Activated CD8-positive, alpha-beta T cell treated with anti-CD3 and anti-CD28 coated beads, Interleukin-2, amount 10 ng/mL, durations not matched to agents 7 days and 5 days (primary cell): ENCODE data around the gene E2F1. TPM values are rescaled to one million over a fixed set of nuclear protein-coding genes. Genes with fewer than 3 reads are reported as not detected.

ENCODE experiments used
- ATAC-seq: fragments of 150-1000 bp; cut with Tn5 transposase; one replicate; pipeline ENCODE4 v1.10.0; 2021; ENCODE audit warnings: moderate library complexity
- CTCF ChIA-PET: fragments of 350-600 bp; sonication (Branson Sonifier 250); formaldehyde crosslinking; loops from one replicate; lab custom pipeline; 2021; ENCODE audit warnings: antibody characterized with exemption; lab: Charles Lee
- POLR2A ChIA-PET: fragments of 350-600 bp; sonication (Branson Sonifier 250); formaldehyde crosslinking; loops from one replicate; lab custom pipeline; 2021; ENCODE audit warnings: antibody characterized with exemption; lab: Charles Lee
- DNase-seq: peaks from one replicate; pipeline ENCODE4 v3.0.0-alpha.2; 2020
- H3K27ac Mint-ChIP-seq: one replicate; pipeline ENCODE4 v1.8.0; 2021; ENCODE audit warnings: mild to moderate bottlenecking, mixed read lengths
- H3K27me3 Mint-ChIP-seq: one replicate; pipeline ENCODE4 v1.8.0; 2021; ENCODE audit warnings: low read depth, mixed read lengths
- H3K36me3 Mint-ChIP-seq: one replicate; pipeline ENCODE4 v1.8.0; 2021; ENCODE audit warnings: low read depth, mixed read lengths
- H3K4me1 Mint-ChIP-seq: one replicate; pipeline ENCODE4 v1.8.0; 2021; ENCODE audit warnings: low read depth, mixed read lengths
- H3K4me3 Mint-ChIP-seq: one replicate; pipeline ENCODE4 v1.8.0; 2021; ENCODE audit warnings: mild to moderate bottlenecking, mixed read lengths
- H3K9me3 Mint-ChIP-seq: one replicate; pipeline ENCODE4 v1.8.0; 2022; ENCODE audit warnings: mixed read lengths; ENCODE audit not compliant: insufficient read depth
- total RNA-seq, 2 experiments: library from RNA; stranded (reverse); gene quantifications; one replicate each; pipeline ENCODE4 v1.2.3, GENCODE V29; 2021

E2F1 gene
- total RNA-seq, 2 experiments from 2014 or later, result 74.5 to 80.8 TPM

DNA sequence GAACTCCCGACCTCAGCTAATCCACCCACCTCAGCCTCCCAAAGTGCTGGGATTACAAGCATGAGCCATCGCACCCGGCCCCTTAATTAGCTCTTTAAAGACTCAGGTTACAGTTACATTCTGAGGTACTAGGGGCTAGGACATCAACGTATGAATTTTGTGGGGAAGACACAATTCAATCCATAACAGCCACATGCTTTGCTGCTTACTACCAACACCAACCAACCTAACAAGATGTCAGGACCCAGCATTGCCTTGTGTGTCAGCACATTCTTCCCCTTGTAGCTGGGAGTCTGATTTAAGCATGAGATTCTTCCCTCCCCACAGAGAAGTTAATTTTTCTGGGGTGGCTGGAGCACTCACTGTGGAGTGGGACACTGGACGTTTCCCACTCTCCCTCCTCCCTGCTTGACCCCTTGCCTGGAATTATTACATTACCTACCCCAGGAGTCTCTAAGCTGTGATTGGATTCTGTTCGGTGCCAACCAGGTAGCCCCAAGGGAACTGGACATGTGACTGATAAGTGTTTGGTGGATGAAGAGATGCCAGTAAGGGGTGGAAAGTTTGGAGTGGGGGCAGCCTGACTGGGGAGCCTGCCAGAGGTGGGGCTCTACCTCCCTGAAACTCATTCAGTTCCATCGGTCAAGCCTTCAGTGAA, 39.6 kb upstream of the E2F1 start:
- H3K36me3 Mint-ChIP-seq, result no peaks in the 10 kb centered on the region
- peaks cover 7% of the 10 kb centered on the region for H3K4me1 Mint-ChIP-seq
- H3K27ac Mint-ChIP-seq, result no peak overlapping the region
- POLR2A ChIA-PET, result interaction anchor here (0.9 kb wide), 1 partner anchor 46 kb away, joined by 5 read pairs; no protein-coding TSS in a partner anchor
- ATAC-seq (no peak), DNase-seq (no peak)
- no peaks in the 10 kb centered on the region for H3K9me3 Mint-ChIP-seq
- no peak overlapping the region for H3K4me3 Mint-ChIP-seq
- no peaks in the 10 kb centered on the region for H3K27me3 Mint-ChIP-seq
- CTCF ChIA-PET, result interaction anchor here (1.3 kb wide), 1 partner anchor 59 kb away, joined by 4 read pairs; the partner anchor contains the start of gene ACTL10

DNA sequence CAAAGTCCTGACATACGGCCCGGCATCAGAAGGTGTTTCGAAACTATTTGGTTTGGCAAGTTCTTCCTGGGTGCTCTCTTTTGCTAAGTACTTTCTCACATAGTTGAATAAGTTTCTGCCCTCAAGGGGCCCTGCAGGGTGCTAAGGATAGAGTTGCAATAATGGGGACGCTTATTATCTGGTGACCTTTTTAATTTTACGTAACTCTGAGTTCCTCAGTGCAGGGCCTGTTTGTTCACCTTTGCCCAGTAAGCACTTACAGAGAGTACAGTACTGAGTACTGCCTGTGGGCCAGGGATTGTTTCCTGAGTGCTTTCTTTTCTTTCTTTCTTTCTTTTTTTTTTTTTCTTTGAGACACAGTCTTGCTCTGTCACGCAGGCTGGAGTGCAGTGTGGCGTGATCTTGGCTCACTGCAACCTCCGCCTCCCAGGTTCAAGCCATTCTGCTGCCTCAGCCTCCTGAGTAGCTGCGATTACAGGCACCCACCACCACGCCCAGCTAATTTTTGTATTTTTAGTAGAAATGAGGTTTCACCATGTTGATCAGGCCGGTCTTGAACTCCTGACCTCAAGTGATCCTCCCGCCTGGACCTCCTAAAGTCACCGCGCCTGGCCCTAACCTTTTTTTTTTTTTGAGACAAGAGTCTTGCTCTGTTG, 38.4 kb upstream of the E2F1 start:
- CTCF ChIA-PET, result interaction anchor here (1.3 kb wide), 1 partner anchor 58 kb away, joined by 4 read pairs; the partner anchor contains the start of gene ACTL10
- Mint-ChIP-seq H3K36me3 (no peaks in the 10 kb centered on the region), H3K4me3 (no peak overlapping the region)

DNA sequence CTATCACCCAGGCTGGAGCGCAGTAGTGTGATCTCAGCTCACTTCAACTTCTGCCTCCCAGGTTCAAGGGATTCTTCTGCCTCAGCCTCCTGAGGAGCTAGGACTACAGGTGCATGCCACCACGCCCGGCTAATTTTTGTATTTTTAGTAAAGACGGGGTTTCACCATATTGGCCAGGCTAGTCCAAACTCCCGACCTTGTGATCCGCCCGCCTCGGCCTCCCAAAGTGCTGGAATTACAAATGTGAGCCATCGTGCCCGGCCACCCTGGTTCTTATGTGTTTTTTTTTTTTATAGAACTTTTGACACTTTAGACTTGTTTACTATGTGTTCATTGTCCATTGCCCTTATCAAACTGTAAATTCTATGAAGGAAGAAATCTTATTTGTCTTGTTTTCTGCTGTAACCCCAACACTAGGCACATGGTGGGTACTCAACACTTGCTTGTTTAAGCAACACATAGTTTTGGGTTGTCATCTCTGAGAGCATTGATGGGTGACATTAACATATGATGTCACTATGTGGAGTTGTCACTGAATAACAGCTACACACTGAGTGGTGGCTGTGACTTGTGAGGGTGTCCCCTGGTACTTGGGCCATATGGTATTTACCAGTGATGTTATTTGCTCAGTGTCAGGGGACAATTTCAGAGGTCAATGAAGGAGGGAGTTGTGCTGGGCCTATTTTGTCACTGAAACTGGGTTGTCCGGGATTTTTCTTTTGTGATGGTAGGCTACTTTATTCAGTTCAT, 35.4 kb upstream of the E2F1 start:
- POLR2A ChIA-PET, result interaction anchor here (1.1 kb wide), 1 partner anchor 272 kb away, joined by 3 read pairs; no protein-coding TSS in a partner anchor
- DNase-seq (no peak), ATAC-seq (no peak)
- Mint-ChIP-seq H3K4me1 (peaks cover 27% of the 10 kb centered on the region), H3K27ac (no peak overlapping the region), H3K27me3 (no peaks in the 10 kb centered on the region), H3K4me3 (no peak overlapping the region), H3K36me3 (no peaks in the 10 kb centered on the region), H3K9me3 (no peaks in the 10 kb centered on the region)
- CTCF ChIA-PET, result interaction anchor here (3.3 kb wide), 1 partner anchor 34 kb away, joined by 12 read pairs; no protein-coding TSS in a partner anchor

More for the DNA sequence above, 38.4 kb upstream of the E2F1 start:
- Mint-ChIP-seq H3K27me3 (no peaks in the 10 kb centered on the region), H3K4me1 (peaks cover 10% of the 10 kb centered on the region), H3K9me3 (no peaks in the 10 kb centered on the region), H3K27ac (no peak overlapping the region)
- DNase-seq (no peak), ATAC-seq (no peak)
- POLR2A ChIA-PET, result interaction anchor here (0.9 kb wide), 1 partner anchor 45 kb away, joined by 5 read pairs; no protein-coding TSS in a partner anchor

DNA sequence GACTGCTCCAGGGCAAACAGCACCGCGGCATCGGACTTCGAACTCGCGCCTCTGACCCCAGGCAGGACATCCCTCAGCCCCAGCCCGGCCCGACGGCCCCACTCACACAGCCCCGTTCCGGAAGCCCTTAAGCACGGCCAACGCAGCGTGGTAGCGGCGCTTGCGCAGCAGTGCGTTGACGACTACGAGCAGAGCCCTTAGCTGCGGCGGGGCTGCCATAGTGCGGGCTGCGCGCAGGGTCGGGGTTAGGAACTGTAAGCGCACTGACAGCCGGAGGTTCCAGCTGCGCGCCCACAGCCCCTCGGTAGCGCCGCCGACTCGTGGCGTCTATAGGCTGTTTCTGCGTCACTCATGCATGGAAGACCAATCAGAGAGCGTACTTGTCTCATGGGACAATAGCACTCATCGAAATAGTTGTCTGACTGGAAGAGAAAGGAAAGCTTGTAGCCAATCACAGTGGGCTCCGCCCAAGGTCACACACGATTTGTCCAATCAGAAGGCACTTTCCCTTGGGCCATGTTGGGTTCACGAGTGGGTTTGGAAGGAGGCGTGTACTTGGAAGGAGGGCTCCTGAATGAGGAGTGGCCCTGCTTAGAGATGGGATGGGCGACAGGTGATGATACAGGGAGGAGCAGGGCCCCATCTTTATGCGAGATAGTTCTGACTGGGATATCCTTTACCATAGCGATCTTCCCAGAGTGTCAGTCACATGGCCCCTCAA, 34.0 kb upstream of the E2F1 start, which contains the start of gene PXMP4:
TSS of gene PXMP4 (minus strand) at position 322 of the 721 bp plus-strand sequence. CDS start at position 219, 103 bp downstream.
- Mint-ChIP-seq H3K27ac (peak within 1 kb of the TSS; percentile 81), H3K27me3 (no peaks in the 10 kb centered on the region), H3K4me3 (peak within 1 kb of the TSS; percentile 91), H3K36me3 (no peaks in the 10 kb centered on the region), H3K4me1 (peaks cover 27% of the 10 kb centered on the region), H3K9me3 (no peaks in the 10 kb centered on the region)
- DNase-seq (peak; percentile 93), ATAC-seq (peak; percentile 99)
- ChIA-PET POLR2A (interaction anchor here (0.8 to 1.9 kb wide), 12 partner anchors 11 to 392 kb away, joined by 3 to 17 read pairs (median 4); partner anchors contain the start of genes E2F1, EIF2S2 and ZNF341), CTCF (interaction anchor here (0.5 to 3.3 kb wide), 10 partner anchors 8 to 1374 kb away, joined by 3 to 12 read pairs (median 5); partner anchors contain the start of genes ACTL10, CBFA2T2 and ZNF341)

DNA sequence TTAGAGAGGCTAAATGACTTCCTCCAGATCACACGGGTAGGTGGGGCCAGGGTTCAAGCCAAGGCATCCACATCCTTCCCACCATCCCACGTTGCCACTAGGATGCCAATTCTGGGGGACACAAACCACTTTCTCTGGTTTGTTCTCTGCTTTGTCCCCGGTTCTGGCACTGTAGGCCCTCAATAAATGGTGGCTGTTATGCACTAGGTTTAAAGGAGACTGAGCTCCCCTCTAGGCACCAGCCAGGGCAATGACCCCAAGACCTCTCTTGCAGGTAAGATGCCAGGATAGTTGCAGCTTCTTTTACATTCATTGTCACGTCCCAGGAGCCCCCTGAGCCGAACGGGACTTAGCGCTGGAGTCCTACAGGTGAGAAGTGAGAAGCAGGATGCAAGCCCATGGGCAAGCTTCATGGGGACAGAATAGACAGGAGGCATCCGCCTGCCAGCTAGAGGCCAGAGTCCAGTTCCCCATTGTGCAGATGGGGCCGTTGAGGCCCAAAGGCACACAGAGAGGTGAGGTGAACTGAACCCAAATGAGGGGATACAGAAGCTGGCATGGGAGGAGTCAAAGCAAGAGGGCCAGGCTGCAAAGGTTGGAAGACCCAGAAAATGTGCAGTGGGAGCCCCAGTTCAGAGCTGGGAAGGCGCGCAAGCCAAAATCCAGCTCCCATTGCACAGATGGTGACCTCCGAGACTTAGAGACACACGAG, 33.2 kb upstream of the E2F1 start:
- DNase-seq (no peak), ATAC-seq (no peak)
- peak overlapping the region; percentile 81 for H3K27ac Mint-ChIP-seq
- H3K4me3 Mint-ChIP-seq, result peak overlapping the region; percentile 91
- H3K27me3 Mint-ChIP-seq, result no peaks in the 10 kb centered on the region
- peaks cover under 1% of the 10 kb centered on the region for H3K36me3 Mint-ChIP-seq
- ChIA-PET POLR2A (interaction anchor here (0.6 to 1.9 kb wide), 12 partner anchors 12 to 393 kb away, joined by 3 to 17 read pairs (median 4); partner anchors contain the start of genes E2F1, EIF2S2 and ZNF341), CTCF (interaction anchor here (1.1 to 3.3 kb wide), 10 partner anchors 9 to 230 kb away, joined by 3 to 12 read pairs (median 5); partner anchors contain the start of genes ACTL10, CBFA2T2 and ZNF341)
- peaks cover 27% of the 10 kb centered on the region for H3K4me1 Mint-ChIP-seq
- H3K9me3 Mint-ChIP-seq, result no peaks in the 10 kb centered on the region

DNA sequence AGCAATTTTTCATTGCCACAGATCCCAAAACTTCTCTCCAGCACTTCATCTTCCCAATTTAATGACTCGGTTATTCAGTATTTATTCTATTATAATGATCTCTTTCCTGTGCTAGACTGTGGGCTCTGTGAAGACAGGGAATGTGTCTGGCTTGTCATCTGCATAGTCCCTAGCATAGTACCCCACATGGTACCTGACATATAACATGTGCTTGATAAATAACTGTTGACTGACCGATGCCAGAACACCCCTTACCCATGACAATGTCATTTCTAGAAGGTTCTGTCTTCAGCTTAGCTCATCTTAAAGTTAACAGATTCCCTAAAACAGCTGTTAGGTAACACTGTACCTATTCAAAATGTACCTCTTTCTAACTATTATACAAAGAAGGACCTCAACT, 30.3 kb upstream of the E2F1 start:
- peaks cover 17% of the 10 kb centered on the region for H3K36me3 Mint-ChIP-seq
- no peak overlapping the region for H3K4me3 Mint-ChIP-seq

DNA sequence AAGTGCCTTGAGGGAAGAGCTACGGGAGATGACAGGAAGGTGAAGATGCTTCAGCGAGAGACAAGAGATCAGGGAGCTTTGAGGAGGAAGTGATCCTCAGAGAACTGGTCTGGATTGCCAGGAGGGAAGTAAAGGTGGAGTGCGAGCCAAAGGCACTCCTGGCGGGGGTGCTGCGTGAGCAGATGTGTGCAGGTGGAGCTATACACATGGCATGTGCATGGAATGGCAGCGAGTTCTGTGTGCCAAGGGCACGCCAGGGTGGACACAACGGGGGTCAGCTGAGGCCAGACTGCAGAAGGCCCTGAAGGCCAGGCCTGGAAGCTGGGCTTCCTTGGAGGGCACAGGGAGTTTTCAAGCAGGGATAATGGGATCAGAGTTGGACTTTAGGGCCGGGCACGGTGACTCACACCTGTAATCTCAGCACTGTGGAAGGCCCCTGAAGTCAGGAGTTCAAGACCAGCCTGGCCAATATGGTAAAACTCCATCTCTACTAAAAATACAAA, 27.7 kb upstream of the E2F1 start:
- ATAC-seq, result no peak
- Mint-ChIP-seq H3K9me3 (no peaks in the 10 kb centered on the region), H3K4me1 (peaks cover 27% of the 10 kb centered on the region), H3K27ac (no peak overlapping the region), H3K36me3 (peaks cover 35% of the 10 kb centered on the region), H3K4me3 (no peak overlapping the region), H3K27me3 (no peaks in the 10 kb centered on the region)
- CTCF ChIA-PET, result no interaction called here
- POLR2A ChIA-PET, result no interaction called here
- DNase-seq, result no peak

More for the DNA sequence above, 30.3 kb upstream of the E2F1 start:
- no peak for ATAC-seq
- H3K27ac Mint-ChIP-seq, result no peak overlapping the region
- ChIA-PET CTCF (no interaction called here), POLR2A (interaction anchor here (1.0 kb wide), 1 partner anchor 15 kb away, joined by 4 read pairs; the partner anchor contains the start of gene ZNF341)
- H3K27me3 Mint-ChIP-seq, result no peaks in the 10 kb centered on the region
- no peak for DNase-seq
- no peaks in the 10 kb centered on the region for H3K9me3 Mint-ChIP-seq
- H3K4me1 Mint-ChIP-seq, result peaks cover 25% of the 10 kb centered on the region

DNA sequence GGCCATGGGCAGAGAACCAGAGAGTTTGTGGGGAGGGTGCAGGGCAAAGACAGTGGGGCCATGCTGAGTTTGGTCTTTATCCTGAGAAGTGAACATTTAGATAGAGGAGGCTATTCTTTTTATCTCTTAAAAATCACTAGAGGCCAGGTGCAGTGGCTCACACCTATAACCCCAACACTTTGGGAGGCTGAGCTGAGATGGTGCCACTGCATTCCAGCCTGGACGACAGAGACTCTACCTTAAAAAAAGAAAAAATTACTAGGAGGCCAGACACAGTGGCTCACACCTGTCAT, 25.2 kb upstream of the E2F1 start:
- Mint-ChIP-seq H3K4me3 (no peak overlapping the region), H3K27ac (no peak overlapping the region), H3K9me3 (no peaks in the 10 kb centered on the region), H3K27me3 (no peaks in the 10 kb centered on the region), H3K4me1 (peaks cover 17% of the 10 kb centered on the region), H3K36me3 (peaks cover 42% of the 10 kb centered on the region)
- CTCF ChIA-PET, result no interaction called here
- POLR2A ChIA-PET, result interaction anchor here (1.0 kb wide), 1 partner anchor 456 kb away, joined by 3 read pairs; no protein-coding TSS in a partner anchor
- no peak for DNase-seq
- no peak for ATAC-seq

DNA sequence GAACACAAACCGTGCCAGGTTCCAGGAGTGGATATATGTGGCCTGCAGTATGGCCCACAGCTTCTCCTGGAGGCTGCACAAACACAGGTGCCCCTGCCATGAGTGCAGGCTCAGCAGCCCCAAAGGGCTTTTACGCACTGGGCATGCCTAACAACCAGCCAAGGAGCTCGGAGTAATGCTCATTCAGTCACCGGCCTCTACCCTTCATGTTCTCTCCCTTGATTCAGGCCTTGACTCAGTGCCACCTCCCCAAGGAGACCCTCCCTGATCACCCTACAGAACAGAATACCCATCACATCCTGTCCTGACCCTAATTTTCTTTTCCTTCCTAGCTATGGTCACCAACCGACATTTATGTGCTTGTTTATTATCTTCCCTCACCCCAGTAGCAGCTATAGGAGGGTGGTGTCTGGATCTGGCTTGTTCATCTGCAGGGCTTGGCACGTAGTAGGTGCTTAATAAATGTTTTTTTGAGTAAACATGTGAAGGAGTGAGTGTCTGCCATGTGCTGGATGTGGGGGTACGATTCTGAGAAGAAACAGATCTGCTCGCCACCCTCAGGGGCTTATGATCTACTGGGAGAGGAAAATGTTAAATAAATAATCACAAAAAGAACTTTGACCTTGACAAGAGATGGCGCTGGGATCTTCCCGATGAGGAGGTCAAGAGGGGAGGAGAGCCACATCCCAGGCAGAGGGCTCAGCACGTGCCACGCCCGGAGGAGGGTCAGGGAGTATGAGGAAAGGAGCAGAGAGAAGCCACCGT, 24.7 kb upstream of the E2F1 start:
- H3K9me3 Mint-ChIP-seq, result no peaks in the 10 kb centered on the region
- no peak overlapping the region for H3K27ac Mint-ChIP-seq
- no peaks in the 10 kb centered on the region for H3K27me3 Mint-ChIP-seq
- no peak overlapping the region for H3K4me3 Mint-ChIP-seq
- H3K36me3 Mint-ChIP-seq, result peaks cover 42% of the 10 kb centered on the region
- DNase-seq, result no peak
- no peak for ATAC-seq
- CTCF ChIA-PET, result no interaction called here
- H3K4me1 Mint-ChIP-seq, result peaks cover 17% of the 10 kb centered on the region
- POLR2A ChIA-PET, result interaction anchor here (1.0 kb wide), 1 partner anchor 456 kb away, joined by 3 read pairs; no protein-coding TSS in a partner anchor
